ENCODE measurements around the gene APOL2. TPM values are rescaled to one million over a fixed set of nuclear protein-coding genes. Genes with fewer than 3 reads are reported as not detected.
"Not testable (repeated sequence)": the region's sequence is repeated elsewhere in the genome, so short reads cannot be mapped to it uniquely, and the experiment has no call there.

Gene APOL2
- total RNA-seq, 1 experiment from 2014 or later = 10.0 TPM

GRCh38 chr22:36231051-36231450, 8.3 kb downstream of the APOL2 start:
- DNase-seq; H3K4me1 Mint-ChIP-seq (ENCODE audit: low read depth, unreplicated experiment); H3K4me3 ChIP-seq (ENCODE audit: low read depth, low read length); BruUV-seq (replicated peaks); H3K36me3 ChIP-seq (ENCODE audit: control insufficient read depth, insufficient read depth, low read length); H3K36me3 Mint-ChIP-seq (ENCODE audit: insufficient read depth, unreplicated experiment); H3K9me3 Mint-ChIP-seq (ENCODE audit: unreplicated experiment); H3K9me3 ChIP-seq; H3K27me3 ChIP-seq (replicated peaks; ENCODE audit: control insufficient read depth, insufficient read depth, low read length); H3K4me3 Mint-ChIP-seq (ENCODE audit: unreplicated experiment); H3K27me3 Mint-ChIP-seq (ENCODE audit: insufficient read depth, unreplicated experiment); POLR2A ChIA-PET; H3K4me1 ChIP-seq; CTCF ChIA-PET; intact Hi-C loops (cut with micrococcal nuclease; ENCODE audit: unreplicated experiment); H3K27ac Mint-ChIP-seq (ENCODE audit: unreplicated experiment): not testable (repeated sequence)
- TF ChIP-seq, protein P1, sequence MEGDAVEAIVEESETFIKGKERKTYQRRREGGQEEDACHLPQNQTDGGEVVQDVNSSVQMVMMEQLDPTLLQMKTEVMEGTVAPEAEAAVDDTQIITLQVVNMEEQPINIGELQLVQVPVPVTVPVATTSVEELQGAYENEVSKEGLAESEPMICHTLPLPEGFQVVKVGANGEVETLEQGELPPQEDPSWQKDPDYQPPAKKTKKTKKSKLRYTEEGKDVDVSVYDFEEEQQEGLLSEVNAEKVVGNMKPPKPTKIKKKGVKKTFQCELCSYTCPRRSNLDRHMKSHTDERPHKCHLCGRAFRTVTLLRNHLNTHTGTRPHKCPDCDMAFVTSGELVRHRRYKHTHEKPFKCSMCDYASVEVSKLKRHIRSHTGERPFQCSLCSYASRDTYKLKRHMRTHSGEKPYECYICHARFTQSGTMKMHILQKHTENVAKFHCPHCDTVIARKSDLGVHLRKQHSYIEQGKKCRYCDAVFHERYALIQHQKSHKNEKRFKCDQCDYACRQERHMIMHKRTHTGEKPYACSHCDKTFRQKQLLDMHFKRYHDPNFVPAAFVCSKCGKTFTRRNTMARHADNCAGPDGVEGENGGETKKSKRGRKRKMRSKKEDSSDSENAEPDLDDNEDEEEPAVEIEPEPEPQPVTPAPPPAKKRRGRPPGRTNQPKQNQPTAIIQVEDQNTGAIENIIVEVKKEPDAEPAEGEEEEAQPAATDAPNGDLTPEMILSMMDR (IDR thresholded peaks at IDR 0.05; ENCODE audit: insufficient read depth in 1 of 2, low read depth in 1 of 2, low read length in 1 of 2, severe bottlenecking in 1 of 2, unreplicated experiment in 1 of 2) = peak in 1 of 2 experiments; percentile 7

GRCh38 chr22:36229649-36230048, 9.7 kb downstream of the APOL2 start:
- DNase-seq; H3K9me3 Mint-ChIP-seq (ENCODE audit: unreplicated experiment); H3K4me3 ChIP-seq (ENCODE audit: low read depth, low read length); H3K9me3 ChIP-seq; H3K36me3 ChIP-seq (ENCODE audit: control insufficient read depth, insufficient read depth, low read length); H3K27me3 Mint-ChIP-seq (ENCODE audit: insufficient read depth, unreplicated experiment); BruUV-seq (replicated peaks); POLR2A ChIA-PET; H3K4me1 ChIP-seq; H3K27me3 ChIP-seq (replicated peaks; ENCODE audit: control insufficient read depth, insufficient read depth, low read length); H3K27ac Mint-ChIP-seq (ENCODE audit: unreplicated experiment); H3K4me1 Mint-ChIP-seq (ENCODE audit: low read depth, unreplicated experiment); H3K36me3 Mint-ChIP-seq (ENCODE audit: insufficient read depth, unreplicated experiment); H3K4me3 Mint-ChIP-seq (ENCODE audit: unreplicated experiment): not testable (repeated sequence)
- CTCF ChIA-PET = interaction anchor here (1.3 kb wide), 1 partner anchor 11 kb away, joined by 3 read pairs; no protein-coding TSS in a partner anchor
- intact Hi-C loops (cut with micrococcal nuclease; ENCODE audit: unreplicated experiment) = loop anchor here (10.0 kb wide), 1 partner anchor 45 kb away; no protein-coding TSS in a partner anchor

GRCh38 chr22:36228944-36229343, 10.4 kb downstream of the APOL2 start:
- no peaks in the 10 kb centered on the region for H3K4me1 ChIP-seq
- intact Hi-C loops (cut with micrococcal nuclease; ENCODE audit: unreplicated experiment) = loop anchor here (10.0 kb wide), 1 partner anchor 46 kb away; no protein-coding TSS in a partner anchor
- DNase-seq = no peak
- Mint-ChIP-seq H3K4me1 (ENCODE audit: low read depth, unreplicated experiment) (no peaks in the 10 kb centered on the region), H3K4me3 (ENCODE audit: unreplicated experiment) (no peak overlapping the region), H3K9me3 (ENCODE audit: unreplicated experiment) (no peaks in the 10 kb centered on the region), H3K27ac (ENCODE audit: unreplicated experiment) (no peak overlapping the region), H3K36me3 (ENCODE audit: insufficient read depth, unreplicated experiment) (no peaks in the 10 kb centered on the region), H3K27me3 (ENCODE audit: insufficient read depth, unreplicated experiment) (no peaks in the 10 kb centered on the region)
- H3K27me3 ChIP-seq (replicated peaks; ENCODE audit: control insufficient read depth, insufficient read depth, low read length) = no peaks in the 10 kb centered on the region
- no peak overlapping the region for H3K4me3 ChIP-seq (ENCODE audit: low read depth, low read length)
- TF ChIP-seq, protein P1 (IDR thresholded peaks at IDR 0.05; ENCODE audit: insufficient read depth in 1 of 2, low read depth in 1 of 2, low read length in 1 of 2, severe bottlenecking in 1 of 2, unreplicated experiment in 1 of 2) = no peak
- POLR2A ChIA-PET = no interaction called here
- H3K9me3 ChIP-seq = no peaks in the 10 kb centered on the region
- no peaks in the 10 kb centered on the region for H3K36me3 ChIP-seq (ENCODE audit: control insufficient read depth, insufficient read depth, low read length)
- CTCF ChIA-PET = interaction anchor here (1.3 kb wide), 1 partner anchor 11 kb away, joined by 3 read pairs; no protein-coding TSS in a partner anchor
- BruUV-seq (replicated peaks) = no TSS peak

- H3K4me3 ChIP-seq (ENCODE audit: low read depth, low read length); H3K9me3 Mint-ChIP-seq (ENCODE audit: unreplicated experiment); H3K9me3 ChIP-seq; BruUV-seq (replicated peaks); H3K36me3 Mint-ChIP-seq (ENCODE audit: insufficient read depth, unreplicated experiment); H3K27ac Mint-ChIP-seq (ENCODE audit: unreplicated experiment); H3K4me1 ChIP-seq; H3K4me3 Mint-ChIP-seq (ENCODE audit: unreplicated experiment); H3K27me3 Mint-ChIP-seq (ENCODE audit: insufficient read depth, unreplicated experiment); POLR2A ChIA-PET; H3K27me3 ChIP-seq (replicated peaks; ENCODE audit: control insufficient read depth, insufficient read depth, low read length); DNase-seq; H3K4me1 Mint-ChIP-seq (ENCODE audit: low read depth, unreplicated experiment); H3K36me3 ChIP-seq (ENCODE audit: control insufficient read depth, insufficient read depth, low read length): not testable (repeated sequence)
- intact Hi-C loops (cut with micrococcal nuclease; ENCODE audit: unreplicated experiment) = loop anchor here (10.0 kb wide), 1 partner anchor 46 kb away; no protein-coding TSS in a partner anchor
- CTCF ChIA-PET = interaction anchor here (0.6 to 1.3 kb wide), 2 partner anchors 12 to 309 kb away, joined by 3 to 5 read pairs; no protein-coding TSS in a partner anchor
Measured at GRCh38 chr22:36228369-36228768, 11.0 kb downstream of the APOL2 start.
